HepG2 (cell line): Measurements from ENCODE around the gene FGF3. TPM values are rescaled to one million over a fixed set of nuclear protein-coding genes. Genes with fewer than 3 reads are reported as not detected.

Experiments used
- ATAC-seq: fragments of 200-7000 bp; cut with Tn5 transposase; 3 replicates; pipeline ENCODE4 v1.9.1; 2020; ENCODE audit warnings: mild to moderate bottlenecking, moderate library complexity
- BruUV-seq: library from RNA; stranded (reverse); fragments of 400-500 nt; replicated peaks from 2 replicates; lab custom pipeline; 2021; lab: Mats Ljungman, UMichigan
- CTCF ChIA-PET: fragments of 300-600 bp; formaldehyde crosslinking; extraction: SDS; loops from one replicate; lab custom pipeline; 2021; ENCODE audit warnings: low total read pairs, inconsistent platforms, low intra/inter-chr PET ratio; lab: Yijun Ruan, JAX
- POLR2A ChIA-PET: fragments of 350-600 bp; sonication (Branson Sonifier 250); formaldehyde crosslinking; loops from one replicate; lab custom pipeline; 2020; ENCODE audit warnings: antibody characterized with exemption, inconsistent platforms; lab: Yijun Ruan, JAX
- DNase-seq: peaks from one replicate; pipeline ENCODE4 v3.0.0-alpha.2; 2015; ENCODE audit warnings: low spot score
- FAIRE-seq: peaks from 3 replicates; lab custom pipeline; 2011; peaks lifted over from hg19 to GRCh38; lab: Jason Lieb, UNC
- H2AFZ ChIP-seq: one replicate; pipeline ENCODE4 v1.6.1; 2011; ENCODE audit warnings: low read length, inconsistent platforms
- H3K27ac ChIP-seq: fragments of 300-600 bp; 3 replicates; pipeline ENCODE4 v1.8.0; 2011; ENCODE audit warnings: mixed run types, mild to moderate bottlenecking, mixed read lengths, low read length, inconsistent platforms; ENCODE audit not compliant: insufficient read depth; ENCODE audit errors: extremely low read length
- H3K27me3 ChIP-seq, 2 experiments: fragments of 200-600 bp in 1 of 2; 2 replicates in 1 of 2; 3 replicates in 1 of 2; pipeline versions ENCODE4 v1.6.0 to v1.8.0; 2011; ENCODE audit warnings: low read length in 2 of 2, mild to moderate bottlenecking in 2 of 2, moderate library complexity in 2 of 2, inconsistent platforms in 1 of 2; ENCODE audit not compliant: insufficient read depth in 2 of 2, control insufficient read depth in 1 of 2
- H3K36me3 ChIP-seq, 2 experiments: fragments of 200-600 bp in 1 of 2; replicated peaks in 1 of 2; 2 replicates in 1 of 2; 3 replicates in 1 of 2; pipeline versions ENCODE4 v1.5.1 to v1.8.0; 2011; ENCODE audit warnings: low read length in 2 of 2, inconsistent platforms in 1 of 2; ENCODE audit not compliant: insufficient read depth in 2 of 2, control insufficient read depth in 1 of 2
- H3K4me1 ChIP-seq: 2 replicates; pipeline ENCODE4 v1.5.1; 2012; ENCODE audit warnings: low read length, inconsistent platforms; ENCODE audit not compliant: insufficient read depth
- H3K4me2 ChIP-seq: 2 replicates; pipeline ENCODE4 v1.6.0; 2011; ENCODE audit warnings: low read depth, low read length, inconsistent platforms
- H3K4me3 ChIP-seq, 3 experiments: fragments of 200-600 bp in 1 of 3; sonication (generic), shearing (Covaris generic) in 1 of 3; replicated peaks in 1 of 3; 2 replicates each; pipeline ENCODE4 v1.5.1; 2011 to 2016; ENCODE audit warnings: low read length in 3 of 3, inconsistent platforms in 2 of 3, low read depth in 2 of 3, mild to moderate bottlenecking in 2 of 3, control low read depth in 1 of 3, mixed read lengths in 1 of 3; ENCODE audit not compliant: insufficient read depth in 1 of 3
- H3K79me2 ChIP-seq: one replicate; pipeline ENCODE4 v1.6.1; 2011; ENCODE audit warnings: low read length, inconsistent platforms; ENCODE audit not compliant: insufficient read depth
- H3K9ac ChIP-seq: 2 replicates; pipeline ENCODE4 v1.6.0; 2011; ENCODE audit warnings: mild to moderate bottlenecking, low read depth, low read length, inconsistent platforms; ENCODE audit not compliant: insufficient read depth
- H3K9me3 ChIP-seq: 2 replicates; pipeline ENCODE4 v1.5.1; 2012; ENCODE audit warnings: mild to moderate bottlenecking, low read length
- H4K20me1 ChIP-seq: 2 replicates; pipeline ENCODE4 v1.6.0; 2011; ENCODE audit warnings: inconsistent platforms, mild to moderate bottlenecking, low read length, moderate library complexity; ENCODE audit not compliant: insufficient read depth
- CENPX ChIP-seq: sonication (generic); formaldehyde crosslinking; IDR thresholded peaks from 2 replicates; pipeline ENCODE4 v1.9.0; 2021; ENCODE audit warnings: mild to moderate bottlenecking, missing genetic modification reagents, moderate library complexity
- NFIC ChIP-seq: IDR thresholded peaks from 2 replicates; pipeline ENCODE4 v1.6.1; 2012; ENCODE audit warnings: mild to moderate bottlenecking, low read length, inconsistent platforms
- WGBS: methylation state at CpG from one replicate; pipeline ENCODE4 v1.1.6; 2017; ENCODE audit warnings: low lambda C conversion rate; 5-methylcytosine and 5-hydroxymethylcytosine counted together
- in situ Hi-C: cut with HindIII; loops from 2 replicates; pipeline ENCODE4 v1.10.0; 2017; ENCODE audit warnings: low pct_unique_long_range_greater_than_20kb; ENCODE audit not compliant: extremely low pct_ligation_motif_present
- intact Hi-C: fragments of 100-400 bp; cut with micrococcal nuclease; formaldehyde crosslinking; loops from one replicate; pipeline ENCODE4 v1.10.0; 2022; ENCODE audit not compliant: unreplicated experiment
- polyA plus RNA-seq, 8 experiments: library from polyadenylated mRNA; depleted of rRNA in 3 of 8; stranded (reverse) in 7 of 8; unstranded in 1 of 8; fragments of >200 nt; fragmentation: Illumina TruSeq in 4 of 8; extraction: Trizol in 4 of 8; gene quantifications; 2 replicates each; pipeline versions ENCODE4 v1.2.1 to v1.2.3, GENCODE V29; 2011 to 2016; ENCODE audit warnings: low read depth in 4 of 8, missing spikeins in 1 of 8, mixed read lengths in 1 of 8; ENCODE audit not compliant: insufficient read depth in 1 of 8
- total RNA-seq, 5 experiments: library from RNA; depleted of rRNA; stranded (reverse); fragments of >200 nt; fragmentation: Illumina TruSeq; extraction: Trizol; gene quantifications; 2 replicates each; pipeline ENCODE4 v1.2.3, GENCODE V29; 2016; ENCODE audit warnings: low read depth in 1 of 5
- TF ChIP-seq, protein P1 (sequence below): sonication (generic); formaldehyde crosslinking; IDR thresholded peaks from 2 replicates; pipeline ENCODE4 v1.5.0; 2020; ENCODE audit warnings: mild to moderate bottlenecking, missing genetic modification reagents
- TF ChIP-seq, protein P2 (sequence below): sonication (generic); IDR thresholded peaks from 2 replicates; pipeline ENCODE4 v1.6.1; 2016; ENCODE audit warnings: low read depth, borderline replicate concordance
- TF ChIP-seq, protein P3 (sequence below): sonication (generic); formaldehyde crosslinking; IDR thresholded peaks from 2 replicates; pipeline ENCODE4 v1.4.0; 2020; ENCODE audit warnings: missing genetic modification reagents
- TF ChIP-seq, protein P4 (sequence below): sonication (generic); formaldehyde crosslinking; IDR thresholded peaks from 2 replicates; pipeline ENCODE4 v1.9.0; 2021; ENCODE audit warnings: missing genetic modification reagents, borderline replicate concordance

The FGF3 gene
- total and polyA plus RNA-seq, 2 of the 13 experiments (the other 11 are each of a cell fraction or from before 2014, with no cell fraction given) = not detected

DNA sequence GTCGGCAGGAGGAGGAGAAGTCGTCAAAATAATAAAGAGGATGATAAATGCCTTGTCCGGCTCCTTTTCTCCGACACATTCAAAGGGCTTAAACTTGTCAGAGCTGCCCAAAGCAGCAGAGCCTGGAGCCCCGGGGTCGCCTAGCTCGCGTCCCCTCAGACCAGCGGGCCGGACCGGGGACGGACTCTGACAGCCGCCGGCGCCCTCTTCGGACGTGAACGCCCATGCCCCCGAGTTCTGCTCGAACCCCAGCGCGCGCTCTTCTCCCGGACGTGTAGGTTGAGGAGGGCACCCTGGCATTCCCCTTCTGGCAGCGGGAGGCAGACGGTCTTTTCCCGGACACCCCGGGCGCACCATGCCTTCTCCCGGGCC lies 999 bp downstream of the FGF3 start (continued):
- TF ChIP-seq, protein P1, sequence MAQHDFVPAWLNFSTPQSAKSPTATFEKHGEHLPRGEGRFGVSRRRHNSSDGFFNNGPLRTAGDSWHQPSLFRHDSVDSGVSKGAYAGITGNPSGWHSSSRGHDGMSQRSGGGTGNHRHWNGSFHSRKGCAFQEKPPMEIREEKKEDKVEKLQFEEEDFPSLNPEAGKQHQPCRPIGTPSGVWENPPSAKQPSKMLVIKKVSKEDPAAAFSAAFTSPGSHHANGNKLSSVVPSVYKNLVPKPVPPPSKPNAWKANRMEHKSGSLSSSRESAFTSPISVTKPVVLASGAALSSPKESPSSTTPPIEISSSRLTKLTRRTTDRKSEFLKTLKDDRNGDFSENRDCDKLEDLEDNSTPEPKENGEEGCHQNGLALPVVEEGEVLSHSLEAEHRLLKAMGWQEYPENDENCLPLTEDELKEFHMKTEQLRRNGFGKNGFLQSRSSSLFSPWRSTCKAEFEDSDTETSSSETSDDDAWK = no peak
- TF ChIP-seq CENPX (CRISPR knock-in tag) (no peak), NFIC (no peak)
- TF ChIP-seq, protein P2, sequence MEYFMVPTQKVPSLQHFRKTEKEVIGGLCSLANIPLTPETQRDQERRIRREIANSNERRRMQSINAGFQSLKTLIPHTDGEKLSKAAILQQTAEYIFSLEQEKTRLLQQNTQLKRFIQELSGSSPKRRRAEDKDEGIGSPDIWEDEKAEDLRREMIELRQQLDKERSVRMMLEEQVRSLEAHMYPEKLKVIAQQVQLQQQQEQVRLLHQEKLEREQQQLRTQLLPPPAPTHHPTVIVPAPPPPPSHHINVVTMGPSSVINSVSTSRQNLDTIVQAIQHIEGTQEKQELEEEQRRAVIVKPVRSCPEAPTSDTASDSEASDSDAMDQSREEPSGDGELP = no peak
- TF ChIP-seq, all 625 proteins: peak for 0

DNA sequence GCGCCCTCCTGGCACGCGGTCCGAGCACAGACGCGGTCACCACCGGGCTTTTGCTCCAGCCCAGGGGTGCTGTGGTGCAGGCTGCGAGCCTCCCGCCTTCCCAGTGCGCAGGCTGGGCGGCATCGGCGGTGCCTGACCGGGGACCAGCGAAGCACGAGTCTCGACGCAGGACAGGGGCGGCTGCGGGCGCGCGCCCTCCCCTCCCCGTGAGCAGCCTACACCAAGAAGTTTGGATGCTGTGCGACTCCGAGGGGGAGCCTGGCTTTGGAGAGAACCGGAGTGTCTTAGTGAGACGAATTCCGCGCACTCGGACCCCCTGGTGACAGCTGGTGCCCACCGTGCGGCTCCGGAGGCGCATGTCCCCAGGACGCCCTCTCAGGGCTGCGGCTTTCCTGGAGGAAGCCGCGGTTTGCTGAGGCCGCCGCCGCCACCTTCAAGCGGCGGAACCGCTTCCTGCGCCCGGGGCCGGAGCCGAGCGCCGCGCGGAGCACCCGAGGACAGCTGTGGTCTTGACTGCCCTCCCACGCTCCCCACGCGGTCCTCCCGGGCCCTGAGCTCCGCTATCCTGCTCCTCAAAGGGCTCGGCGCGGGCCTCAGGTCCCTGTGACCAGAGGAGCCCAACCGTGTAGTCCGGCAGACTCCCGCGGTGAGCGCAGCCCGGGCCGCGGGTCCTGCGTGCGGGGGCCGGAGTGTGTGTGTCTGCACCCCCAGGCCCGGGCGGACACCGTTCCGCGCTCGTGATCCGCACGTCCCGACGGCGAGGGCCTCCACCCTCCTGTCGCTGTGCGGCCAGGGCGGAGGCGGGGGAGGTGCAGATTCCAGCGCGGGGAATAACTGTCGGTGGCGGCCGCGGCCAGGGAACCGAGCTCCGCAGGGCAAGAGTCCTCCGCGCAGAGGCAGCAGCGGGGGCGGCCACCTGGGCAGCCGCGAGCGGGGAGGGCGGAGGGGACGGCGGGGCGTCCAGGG lies 1.7 kb downstream of the FGF3 start:
- no peak overlapping the region for H3K9ac ChIP-seq
- no peak overlapping the region for H3K4me3 ChIP-seq
- CTCF ChIA-PET = no interaction called here
- 4% methylated on average over 36 of the region's 107 CpGs for WGBS
- TF ChIP-seq, protein P3, sequence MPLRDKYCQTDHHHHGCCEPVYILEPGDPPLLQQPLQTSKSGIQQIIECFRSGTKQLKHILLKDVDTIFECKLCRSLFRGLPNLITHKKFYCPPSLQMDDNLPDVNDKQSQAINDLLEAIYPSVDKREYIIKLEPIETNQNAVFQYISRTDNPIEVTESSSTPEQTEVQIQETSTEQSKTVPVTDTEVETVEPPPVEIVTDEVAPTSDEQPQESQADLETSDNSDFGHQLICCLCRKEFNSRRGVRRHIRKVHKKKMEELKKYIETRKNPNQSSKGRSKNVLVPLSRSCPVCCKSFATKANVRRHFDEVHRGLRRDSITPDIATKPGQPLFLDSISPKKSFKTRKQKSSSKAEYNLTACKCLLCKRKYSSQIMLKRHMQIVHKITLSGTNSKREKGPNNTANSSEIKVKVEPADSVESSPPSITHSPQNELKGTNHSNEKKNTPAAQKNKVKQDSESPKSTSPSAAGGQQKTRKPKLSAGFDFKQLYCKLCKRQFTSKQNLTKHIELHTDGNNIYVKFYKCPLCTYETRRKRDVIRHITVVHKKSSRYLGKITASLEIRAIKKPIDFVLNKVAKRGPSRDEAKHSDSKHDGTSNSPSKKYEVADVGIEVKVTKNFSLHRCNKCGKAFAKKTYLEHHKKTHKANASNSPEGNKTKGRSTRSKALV (CRISPR knock-in tag) = 0 out of 2 replicates have a peak, but pooled peaks have one; percentile 22
- TF ChIP-seq, protein P4, sequence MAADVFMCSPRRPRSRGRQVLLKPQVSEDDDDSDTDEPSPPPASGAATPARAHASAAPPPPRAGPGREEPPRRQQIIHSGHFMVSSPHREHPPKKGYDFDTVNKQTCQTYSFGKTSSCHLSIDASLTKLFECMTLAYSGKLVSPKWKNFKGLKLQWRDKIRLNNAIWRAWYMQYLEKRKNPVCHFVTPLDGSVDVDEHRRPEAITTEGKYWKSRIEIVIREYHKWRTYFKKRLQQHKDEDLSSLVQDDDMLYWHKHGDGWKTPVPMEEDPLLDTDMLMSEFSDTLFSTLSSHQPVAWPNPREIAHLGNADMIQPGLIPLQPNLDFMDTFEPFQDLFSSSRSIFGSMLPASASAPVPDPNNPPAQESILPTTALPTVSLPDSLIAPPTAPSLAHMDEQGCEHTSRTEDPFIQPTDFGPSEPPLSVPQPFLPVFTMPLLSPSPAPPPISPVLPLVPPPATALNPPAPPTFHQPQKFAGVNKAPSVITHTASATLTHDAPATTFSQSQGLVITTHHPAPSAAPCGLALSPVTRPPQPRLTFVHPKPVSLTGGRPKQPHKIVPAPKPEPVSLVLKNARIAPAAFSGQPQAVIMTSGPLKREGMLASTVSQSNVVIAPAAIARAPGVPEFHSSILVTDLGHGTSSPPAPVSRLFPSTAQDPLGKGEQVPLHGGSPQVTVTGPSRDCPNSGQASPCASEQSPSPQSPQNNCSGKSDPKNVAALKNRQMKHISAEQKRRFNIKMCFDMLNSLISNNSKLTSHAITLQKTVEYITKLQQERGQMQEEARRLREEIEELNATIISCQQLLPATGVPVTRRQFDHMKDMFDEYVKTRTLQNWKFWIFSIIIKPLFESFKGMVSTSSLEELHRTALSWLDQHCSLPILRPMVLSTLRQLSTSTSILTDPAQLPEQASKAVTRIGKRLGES (CRISPR knock-in tag) = no peak
- peaks cover 13 to 51% of the 10 kb centered on the region in 2 experiments; a peak in 4 of 5 replicates for H3K27me3 ChIP-seq
- ATAC-seq = peak; percentile 22
- 0 out of 2 replicates have a peak, but pooled peaks cover 3% of the 10 kb centered on the region for H4K20me1 ChIP-seq
- H3K4me1 ChIP-seq = no peaks in the 10 kb centered on the region
- H3K36me3 ChIP-seq = no peaks in the 10 kb centered on the region
- in situ Hi-C loops = no loop called here
- H3K79me2 ChIP-seq = no peaks in the 10 kb centered on the region
- H3K27ac ChIP-seq = no peak overlapping the region
- H2AFZ ChIP-seq = no peak overlapping the region
- no peaks in the 10 kb centered on the region for H3K9me3 ChIP-seq
- DNase-seq = no peak
- H3K4me2 ChIP-seq = no peak overlapping the region
- intact Hi-C loops = no loop called here
- POLR2A ChIA-PET = no interaction called here
- no peak for FAIRE-seq
- BruUV-seq = no TSS peak
